ENCODE results near the gene VDR.

DNA sequence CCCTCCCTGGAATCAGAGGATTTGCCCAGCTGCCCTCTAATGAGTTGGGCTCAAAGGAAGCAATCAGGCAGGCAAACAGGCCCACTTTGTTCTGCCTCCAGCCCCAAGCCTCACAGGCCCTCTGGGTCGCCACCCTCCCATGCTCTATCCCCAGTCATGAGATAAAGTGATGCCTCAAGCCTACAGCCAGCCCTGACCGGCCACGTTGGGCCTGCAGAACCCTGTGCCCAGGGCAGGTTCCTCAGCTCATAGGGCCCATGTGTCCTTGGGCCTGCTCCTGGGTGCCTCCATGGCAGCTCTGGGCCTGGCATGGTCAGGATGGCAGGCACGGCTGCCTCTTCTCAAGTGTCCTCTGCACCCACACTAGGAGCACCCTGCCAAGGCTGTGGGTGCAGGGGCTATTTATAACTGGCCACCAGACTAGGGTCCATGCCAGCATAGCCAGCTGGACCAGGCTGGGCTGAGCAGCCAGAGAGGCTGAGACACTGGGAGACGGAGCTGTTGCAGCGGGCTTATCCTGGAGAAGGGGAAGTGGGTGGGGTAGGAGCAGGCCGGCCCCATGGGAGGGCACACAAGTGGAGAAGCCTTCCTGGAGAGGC is 105.3 kb downstream of the VDR start:
- TF ChIP-seq, protein P1, sequence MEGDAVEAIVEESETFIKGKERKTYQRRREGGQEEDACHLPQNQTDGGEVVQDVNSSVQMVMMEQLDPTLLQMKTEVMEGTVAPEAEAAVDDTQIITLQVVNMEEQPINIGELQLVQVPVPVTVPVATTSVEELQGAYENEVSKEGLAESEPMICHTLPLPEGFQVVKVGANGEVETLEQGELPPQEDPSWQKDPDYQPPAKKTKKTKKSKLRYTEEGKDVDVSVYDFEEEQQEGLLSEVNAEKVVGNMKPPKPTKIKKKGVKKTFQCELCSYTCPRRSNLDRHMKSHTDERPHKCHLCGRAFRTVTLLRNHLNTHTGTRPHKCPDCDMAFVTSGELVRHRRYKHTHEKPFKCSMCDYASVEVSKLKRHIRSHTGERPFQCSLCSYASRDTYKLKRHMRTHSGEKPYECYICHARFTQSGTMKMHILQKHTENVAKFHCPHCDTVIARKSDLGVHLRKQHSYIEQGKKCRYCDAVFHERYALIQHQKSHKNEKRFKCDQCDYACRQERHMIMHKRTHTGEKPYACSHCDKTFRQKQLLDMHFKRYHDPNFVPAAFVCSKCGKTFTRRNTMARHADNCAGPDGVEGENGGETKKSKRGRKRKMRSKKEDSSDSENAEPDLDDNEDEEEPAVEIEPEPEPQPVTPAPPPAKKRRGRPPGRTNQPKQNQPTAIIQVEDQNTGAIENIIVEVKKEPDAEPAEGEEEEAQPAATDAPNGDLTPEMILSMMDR (IDR thresholded peaks at IDR 0.05; ENCODE audit: borderline replicate concordance, extremely low read depth, low read length, poor library complexity, severe bottlenecking) = no peak
- no peak for TF ChIP-seq EZH2 (IDR thresholded peaks at IDR 0.05; ENCODE audit: borderline replicate concordance, low read depth, low read length, severe bottlenecking)

All from DND-41 (cell line).